H1 (cell line): ENCODE data around the gene ITPK1. TPM values are rescaled to one million over a fixed set of nuclear protein-coding genes. Genes with fewer than 3 reads are reported as not detected.

Source experiments
- CTCF ChIA-PET: fragments of 300-600 bp; sonication (Branson Sonifier 250); formaldehyde crosslinking; loops from one replicate; lab custom pipeline; 2021; ENCODE audit not compliant: partially characterized antibody; lab: Charles Lee
- POLR2A ChIA-PET: fragments of 300-600 bp; sonication (Branson Sonifier 250); formaldehyde crosslinking; loops from one replicate; lab custom pipeline; 2021; ENCODE audit warnings: inconsistent platforms; ENCODE audit not compliant: partially characterized antibody; lab: Charles Lee
- DNase-seq, 2 experiments: peaks; one replicate each; pipeline versions ENCODE4 v3.0.0 to v3.0.0-alpha.2; 2010 to 2022; ENCODE audit warnings: low spot score in 2 of 2, low read depth in 1 of 2, mixed read lengths in 1 of 2
- FAIRE-seq: peaks from 2 replicates; lab custom pipeline; 2011; peaks lifted over from hg19 to GRCh38; lab: Jason Lieb, UNC
- H2AFZ ChIP-seq: 2 replicates; pipeline ENCODE4 v1.8.1; 2012; ENCODE audit warnings: low read length, inconsistent platforms
- H2AK5ac ChIP-seq: 2 replicates; pipeline ENCODE4 v1.6.1; 2013; ENCODE audit warnings: low read depth, low read length
- H2BK120ac ChIP-seq: replicated peaks from 2 replicates; pipeline ENCODE3; 2013; ENCODE audit warnings: low read depth, low read length, inconsistent platforms
- H2BK12ac ChIP-seq: 2 replicates; pipeline ENCODE4 v1.6.1; 2013; ENCODE audit warnings: low read depth, low read length
- H2BK15ac ChIP-seq: 2 replicates; pipeline ENCODE4 v1.6.1; 2013; ENCODE audit warnings: low read length
- H2BK20ac ChIP-seq: 2 replicates; pipeline ENCODE4 v1.6.1; 2013; ENCODE audit warnings: low read length
- H2BK5ac ChIP-seq: 2 replicates; pipeline ENCODE4 v1.6.1; 2013; ENCODE audit warnings: low read depth, low read length
- H3K14ac ChIP-seq: 2 replicates; pipeline ENCODE4 v1.6.1; 2013; ENCODE audit warnings: inconsistent platforms; ENCODE audit not compliant: insufficient read length
- H3K18ac ChIP-seq: 2 replicates; pipeline ENCODE4 v1.6.1; 2013; ENCODE audit warnings: low read length; ENCODE audit errors: extremely low read depth
- H3K23ac ChIP-seq: 2 replicates; pipeline ENCODE4 v1.6.1; 2013; ENCODE audit warnings: inconsistent platforms; ENCODE audit not compliant: insufficient read length
- H3K23me2 ChIP-seq: 2 replicates; pipeline ENCODE4 v1.6.1; 2013; ENCODE audit warnings: low read depth, low read length
- H3K27ac ChIP-seq: 2 replicates; pipeline ENCODE4 v1.6.1; 2011; ENCODE audit warnings: low read depth, low read length, inconsistent platforms
- H3K27me3 ChIP-seq, 4 experiments: replicated peaks in 1 of 4; 1 replicate in 1 of 4; 2 replicates in 3 of 4; pipeline versions ENCODE4 v1.6.1 to v1.8.1; 2011 to 2013; ENCODE audit warnings: low read length in 3 of 4, mild to moderate bottlenecking in 3 of 4, inconsistent platforms in 2 of 4, mixed read lengths in 2 of 4, moderate library complexity in 1 of 4; ENCODE audit not compliant: control insufficient read depth in 3 of 4, insufficient read depth in 3 of 4; ENCODE audit errors: extremely low read depth in 1 of 4
- H3K36me3 ChIP-seq, 4 experiments: 2 replicates each; pipeline versions ENCODE4 v1.6.1 to v1.8.1; 2011 to 2013; ENCODE audit warnings: mild to moderate bottlenecking in 4 of 4, low read length in 3 of 4, moderate library complexity in 2 of 4, control low read depth in 1 of 4, inconsistent platforms in 1 of 4; ENCODE audit not compliant: insufficient read depth in 4 of 4, control insufficient read depth in 2 of 4
- H3K4ac ChIP-seq: replicated peaks from 2 replicates; pipeline ENCODE3; 2013; ENCODE audit warnings: low read length, low read depth, mixed read lengths, inconsistent platforms; ENCODE audit not compliant: insufficient read length
- H3K4me1 ChIP-seq, 4 experiments: replicated peaks in 1 of 4; 1 replicate in 1 of 4; 2 replicates in 3 of 4; pipeline versions ENCODE4 v1.6.1 to v1.8.1; 2011 to 2013; ENCODE audit warnings: low read length in 3 of 4, inconsistent platforms in 2 of 4, mixed read lengths in 1 of 4; ENCODE audit not compliant: insufficient read depth in 4 of 4, control insufficient read depth in 3 of 4
- H3K4me2 ChIP-seq, 2 experiments: 2 replicates each; pipeline versions ENCODE4 v1.6.1 to v1.8.1; 2011 to 2013; ENCODE audit warnings: low read depth in 2 of 2, low read length in 2 of 2, control low read depth in 1 of 2, inconsistent platforms in 1 of 2, mild to moderate bottlenecking in 1 of 2; ENCODE audit not compliant: insufficient read depth in 1 of 2
- H3K4me3 ChIP-seq, 4 experiments: fragments of 200-600, 300-600 bp in 1 of 4; sonication (generic), shearing (Covaris generic), sonication (Bioruptor Twin) in 1 of 4; 2 replicates each; pipeline versions ENCODE4 v1.5.1 to v1.8.1; 2011 to 2016; ENCODE audit warnings: low read length in 4 of 4, low read depth in 3 of 4, control low read depth in 2 of 4, inconsistent platforms in 2 of 4, mild to moderate bottlenecking in 2 of 4, mixed read lengths in 1 of 4, moderate library complexity in 1 of 4; ENCODE audit not compliant: insufficient read depth in 2 of 4; ENCODE audit errors: extremely low read depth in 1 of 4
- H3K56ac ChIP-seq: replicated peaks from 2 replicates; pipeline ENCODE3; 2013; ENCODE audit warnings: low read depth, mild to moderate bottlenecking, mixed read lengths, low read length, inconsistent platforms; ENCODE audit not compliant: insufficient read length
- H3K79me1 ChIP-seq: 2 replicates; pipeline ENCODE4 v1.6.1; 2013; ENCODE audit warnings: low read depth, low read length, control low read depth
- H3K79me2 ChIP-seq, 2 experiments: 2 replicates each; pipeline versions ENCODE4 v1.6.1 to v1.8.1; 2012 to 2013; ENCODE audit warnings: low read length in 2 of 2, mild to moderate bottlenecking in 2 of 2, inconsistent platforms in 1 of 2; ENCODE audit not compliant: insufficient read depth in 2 of 2, control insufficient read depth in 1 of 2
- H3K9ac ChIP-seq, 4 experiments: replicated peaks in 1 of 4; 1 replicate in 1 of 4; 2 replicates in 3 of 4; pipeline versions ENCODE4 v1.6.1 to v1.8.1; 2011 to 2013; ENCODE audit warnings: low read depth in 3 of 4, low read length in 3 of 4, control low read depth in 2 of 4, mild to moderate bottlenecking in 2 of 4, moderate library complexity in 2 of 4, inconsistent platforms in 1 of 4; ENCODE audit errors: extremely low read depth in 1 of 4
- H3K9me3 ChIP-seq, 2 experiments: 2 replicates each; pipeline versions ENCODE4 v1.6.1 to v1.8.1; 2012 to 2013; ENCODE audit warnings: mild to moderate bottlenecking in 2 of 2, moderate library complexity in 2 of 2, control low read depth in 1 of 2, inconsistent platforms in 1 of 2, low read depth in 1 of 2, low read length in 1 of 2, mixed read lengths in 1 of 2; ENCODE audit not compliant: insufficient read depth in 2 of 2
- H4K20me1 ChIP-seq, 2 experiments: replicated peaks in 1 of 2; 2 replicates each; pipeline versions ENCODE3 to v1.8.1; 2011 to 2013; ENCODE audit warnings: inconsistent platforms in 2 of 2, low read length in 2 of 2, mild to moderate bottlenecking in 1 of 2; ENCODE audit not compliant: insufficient read depth in 2 of 2, control insufficient read depth in 1 of 2
- H4K5ac ChIP-seq: 2 replicates; pipeline ENCODE4 v1.6.1; 2013; ENCODE audit warnings: low read length, low read depth, mixed read lengths, inconsistent platforms; ENCODE audit not compliant: insufficient read length
- H4K8ac ChIP-seq: 2 replicates; pipeline ENCODE4 v1.8.0; 2013; ENCODE audit warnings: mild to moderate bottlenecking, moderate library complexity, low read length, inconsistent platforms; ENCODE audit not compliant: insufficient read depth; ENCODE audit errors: extremely low read depth
- H4K91ac ChIP-seq: replicated peaks from 2 replicates; pipeline ENCODE3; 2013; ENCODE audit warnings: low read length, mixed read lengths, inconsistent platforms; ENCODE audit not compliant: insufficient read length
- ATF2 ChIP-seq: IDR thresholded peaks from 2 replicates; pipeline ENCODE4 v1.6.1; 2012; ENCODE audit warnings: low read length, inconsistent platforms
- RBBP5 ChIP-seq: IDR thresholded peaks from 2 replicates; pipeline ENCODE4 v1.7.1; 2012; ENCODE audit warnings: low read depth, mild to moderate bottlenecking, inconsistent platforms, low read length, moderate library complexity, borderline replicate concordance
- WGBS, 2 experiments: shearing (Covaris generic) in 1 of 2; methylation state at CpG; one replicate each; pipeline versions ENCODE4 v1.1.6 to v1.1.7; 2013 to 2015; ENCODE audit warnings: low lambda C conversion rate in 2 of 2, mixed read lengths in 2 of 2, inconsistent platforms in 1 of 2, low coverage in 1 of 2, missing lambda C conversion rate in 1 of 2; ENCODE audit not compliant: insufficient replicate concordance in 2 of 2, insufficient coverage in 1 of 2, insufficient read length in 1 of 2; ENCODE audit errors: extremely low coverage in 1 of 2, missing lambda C conversion rate in 1 of 2; 5-methylcytosine and 5-hydroxymethylcytosine counted together
- polyA plus RNA-seq, 7 experiments: library from polyadenylated mRNA; depleted of rRNA in 3 of 7; stranded (reverse) in 5 of 7; unstranded in 2 of 7; fragments of >200 nt in 5 of 7; fragments of 200-250 nt in 2 of 7; gene quantifications; 1 replicate in 5 of 7; 2 replicates in 1 of 7; 4 replicates in 1 of 7; pipeline versions ENCODE4 v1.2.1 to v1.2.3, GENCODE V29; 2011 to 2013; ENCODE audit warnings: missing spikeins in 2 of 7, mixed read lengths in 2 of 7
- total RNA-seq: library from RNA; stranded (reverse); fragmentation: NEBNext Ultra II Directional; extraction: Animal tissue kit (Norgen Biotek cat#: 25700); gene quantifications from 2 replicates; pipeline ENCODE4 v1.2.1, GENCODE V29; 2021

ITPK1 gene
- total and polyA plus RNA-seq, 2 of the 8 experiments (the other 6 are each of a cell fraction or from before 2014, with no cell fraction given) = 108 to 143 TPM

GRCh38 chr14:92961567-92961855 lies 154.2 kb downstream of the ITPK1 start:
- WGBS, 2 experiments = 96% methylated on average over 7 of the region's 7 CpGs; no CpG with 5 or more reads in 1 of the 2 experiments

More at GRCh38 chr14:92961567-92961855, 154.2 kb downstream of the ITPK1 start:
- Histone ChIP-seq H3K9ac (no peak overlapping the region), H3K9me3 (no peaks in the 10 kb centered on the region; a peak in 1 of 4 replicates)
- TF ChIP-seq RBBP5 (no peak), ATF2 (no peak)
- TF ChIP-seq, all 59 proteins: peak for 0
- H2BK20ac ChIP-seq = no peak overlapping the region
- H3K23ac ChIP-seq = no peak overlapping the region
- no peak overlapping the region for H3K4me3 ChIP-seq
- no peak overlapping the region for H4K8ac ChIP-seq
- no peak overlapping the region for H3K14ac ChIP-seq
- no peak overlapping the region for H2BK120ac ChIP-seq
- peaks cover 2 to 5% (median 4%) of the 10 kb centered on the region in 4 experiments; a peak in 3 of 7 replicates for H3K4me1 ChIP-seq
- H4K5ac ChIP-seq = no peak overlapping the region
- H2BK12ac ChIP-seq = no peak overlapping the region
- no peak overlapping the region for H2BK15ac ChIP-seq
- H3K4me2 ChIP-seq = no peak overlapping the region
- H3K79me1 ChIP-seq = peaks cover 2% of the 10 kb centered on the region; the same call in 1 of the 2 replicates
- no peaks in the 10 kb centered on the region for H3K27me3 ChIP-seq
- H3K79me2 ChIP-seq = peaks cover 0 to 22% of the 10 kb centered on the region in 2 experiments; a peak in 2 of 4 replicates
- H3K4ac ChIP-seq = no peak overlapping the region
- ChIA-PET CTCF (interaction anchor here (0.6 to 5.5 kb wide), 5 partner anchors 10 to 218 kb away, joined by 3 to 31 read pairs (median 4); no protein-coding TSS in a partner anchor), POLR2A (no interaction called here)
- H4K91ac ChIP-seq = no peak overlapping the region
- DNase-seq (no peak), FAIRE-seq (no peak)
- H4K20me1 ChIP-seq = peaks cover 7 to 17% of the 10 kb centered on the region in 2 experiments
- no peak overlapping the region for H3K56ac ChIP-seq
- no peak overlapping the region for H2AK5ac ChIP-seq
- no peak overlapping the region for H2BK5ac ChIP-seq
- no peak overlapping the region for H2AFZ ChIP-seq
- H3K36me3 ChIP-seq = peaks cover 2 to 16% (median 11%) of the 10 kb centered on the region in 4 experiments; a peak in 7 of 8 replicates
- no peak overlapping the region for H3K27ac ChIP-seq
- H3K18ac ChIP-seq = no peak overlapping the region
- H3K23me2 ChIP-seq = no peaks in the 10 kb centered on the region
